GM12878 (cell line): ENCODE measurements around the gene CNTNAP5.

Source experiments
- ASH2L ChIP-seq: fragments of 300-600, 200-600 bp; sonication (generic); IDR thresholded peaks from 2 replicates; pipeline ENCODE4 v1.6.1; 2017; ENCODE audit warnings: low read depth, mild to moderate bottlenecking, borderline replicate concordance
- CREB1 ChIP-seq: IDR thresholded peaks from 2 replicates; pipeline ENCODE4 v1.6.1; 2012; ENCODE audit warnings: low read depth, mild to moderate bottlenecking, inconsistent platforms
- CTCF ChIP-seq, 3 experiments: IDR thresholded peaks in 2 of 3; conservative IDR thresholded peaks in 1 of 3; 2 replicates each; pipeline ENCODE4 v1.5.1; 2011; ENCODE audit warnings: low read depth in 3 of 3, low read length in 3 of 3, mild to moderate bottlenecking in 3 of 3, control low read depth in 2 of 3, moderate library complexity in 2 of 3, inconsistent platforms in 1 of 3, mixed read lengths in 1 of 3; ENCODE audit not compliant: control insufficient read depth in 2 of 3, insufficient read depth in 1 of 3; ENCODE audit errors: extremely low read depth in 1 of 3
- JUND ChIP-seq: IDR thresholded peaks from 2 replicates; pipeline ENCODE4 v1.6.1; 2012; ENCODE audit warnings: low read depth, mild to moderate bottlenecking, low read length, improper control_type of control experiment, moderate library complexity
- KLF5 ChIP-seq: fragments of 450-650 bp; IDR thresholded peaks from 2 replicates; pipeline ENCODE4 v1.6.1; 2014; ENCODE audit warnings: mild to moderate bottlenecking; ENCODE audit not compliant: partially characterized antibody
- NRF1 ChIP-seq: conservative IDR thresholded peaks from 2 replicates; pipeline ENCODE4 v1.6.1; 2011; ENCODE audit warnings: mild to moderate bottlenecking, low read depth, low read length, improper control_type of control experiment
- POLR2A ChIP-seq: IDR thresholded peaks from 2 replicates; pipeline ENCODE4 v1.6.1; 2011; ENCODE audit warnings: low read depth, mild to moderate bottlenecking, low read length
- POLR2AphosphoS5 ChIP-seq: IDR thresholded peaks from 2 replicates; pipeline ENCODE4 v1.6.1; 2011; ENCODE audit warnings: mild to moderate bottlenecking, low read length, inconsistent platforms
- RAD21 ChIP-seq: IDR thresholded peaks from 2 replicates; pipeline ENCODE4 v1.6.1; 2011; ENCODE audit warnings: mild to moderate bottlenecking, low read depth, low read length, moderate library complexity; ENCODE audit not compliant: insufficient read depth
- TF ChIP-seq, protein P1 (sequence below): fragments of 450-650 bp; IDR thresholded peaks from 2 replicates; pipeline ENCODE4 v1.6.1; 2017; ENCODE audit warnings: mild to moderate bottlenecking, moderate library complexity

DNA sequence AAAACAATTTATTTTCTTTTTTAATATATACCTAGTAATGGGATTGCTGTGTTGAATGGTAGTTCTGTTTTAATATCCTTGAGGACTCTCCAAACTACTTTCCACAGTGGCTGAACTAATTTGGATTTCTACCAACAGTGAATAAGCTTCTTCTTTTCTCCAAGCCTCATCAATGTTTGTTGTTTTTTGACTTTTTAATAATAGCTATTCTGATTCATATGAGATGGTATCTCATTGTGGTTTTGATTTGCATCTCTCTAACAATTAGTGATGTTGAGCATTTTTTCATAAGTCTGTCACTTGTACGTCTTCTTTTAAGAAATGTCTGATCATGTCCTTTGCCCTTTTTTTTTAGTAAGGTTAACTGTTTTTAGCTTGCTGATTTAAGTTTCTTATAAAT is 863.3 kb downstream of the CNTNAP5 start:
- TF ChIP-seq JUND (no peak), ASH2L (no peak), CTCF (IDR thresholded peaks at IDR 0.05 in 2 of 3, conservative IDR thresholded peaks at IDR 0.05 in 1 of 3; ENCODE audit: control insufficient read depth in 2 of 3, extremely low read depth in 1 of 3, insufficient read depth in 1 of 3, low read depth in 3 of 3, low read length in 3 of 3) (no peak), CREB1 (no peak), POLR2AphosphoS5 (no peak), KLF5 (no peak), NRF1 (no peak), POLR2A (no peak), RAD21 (no peak)
- TF ChIP-seq, protein P1, sequence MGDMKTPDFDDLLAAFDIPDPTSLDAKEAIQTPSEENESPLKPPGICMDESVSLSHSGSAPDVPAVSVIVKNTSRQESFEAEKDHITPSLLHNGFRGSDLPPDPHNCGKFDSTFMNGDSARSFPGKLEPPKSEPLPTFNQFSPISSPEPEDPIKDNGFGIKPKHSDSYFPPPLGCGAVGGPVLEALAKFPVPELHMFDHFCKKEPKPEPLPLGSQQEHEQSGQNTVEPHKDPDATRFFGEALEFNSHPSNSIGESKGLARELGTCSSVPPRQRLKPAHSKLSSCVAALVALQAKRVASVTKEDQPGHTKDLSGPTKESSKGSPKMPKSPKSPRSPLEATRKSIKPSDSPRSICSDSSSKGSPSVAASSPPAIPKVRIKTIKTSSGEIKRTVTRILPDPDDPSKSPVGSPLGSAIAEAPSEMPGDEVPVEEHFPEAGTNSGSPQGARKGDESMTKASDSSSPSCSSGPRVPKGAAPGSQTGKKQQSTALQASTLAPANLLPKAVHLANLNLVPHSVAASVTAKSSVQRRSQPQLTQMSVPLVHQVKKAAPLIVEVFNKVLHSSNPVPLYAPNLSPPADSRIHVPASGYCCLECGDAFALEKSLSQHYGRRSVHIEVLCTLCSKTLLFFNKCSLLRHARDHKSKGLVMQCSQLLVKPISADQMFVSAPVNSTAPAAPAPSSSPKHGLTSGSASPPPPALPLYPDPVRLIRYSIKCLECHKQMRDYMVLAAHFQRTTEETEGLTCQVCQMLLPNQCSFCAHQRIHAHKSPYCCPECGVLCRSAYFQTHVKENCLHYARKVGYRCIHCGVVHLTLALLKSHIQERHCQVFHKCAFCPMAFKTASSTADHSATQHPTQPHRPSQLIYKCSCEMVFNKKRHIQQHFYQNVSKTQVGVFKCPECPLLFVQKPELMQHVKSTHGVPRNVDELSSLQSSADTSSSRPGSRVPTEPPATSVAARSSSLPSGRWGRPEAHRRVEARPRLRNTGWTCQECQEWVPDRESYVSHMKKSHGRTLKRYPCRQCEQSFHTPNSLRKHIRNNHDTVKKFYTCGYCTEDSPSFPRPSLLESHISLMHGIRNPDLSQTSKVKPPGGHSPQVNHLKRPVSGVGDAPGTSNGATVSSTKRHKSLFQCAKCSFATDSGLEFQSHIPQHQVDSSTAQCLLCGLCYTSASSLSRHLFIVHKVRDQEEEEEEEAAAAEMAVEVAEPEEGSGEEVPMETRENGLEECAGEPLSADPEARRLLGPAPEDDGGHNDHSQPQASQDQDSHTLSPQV, result no peak
